HuH-7.5 (cell line): ENCODE data around the gene COPS4.
"Not testable (repeated sequence)": the region's sequence is repeated elsewhere in the genome, so short reads cannot be mapped to it uniquely, and the experiment has no call there.

ENCODE experiments used
- DNase-seq: peaks from one replicate; pipeline ENCODE4 v3.0.0; 2011; ENCODE audit warnings: low spot score

The COPS4 gene

DNA sequence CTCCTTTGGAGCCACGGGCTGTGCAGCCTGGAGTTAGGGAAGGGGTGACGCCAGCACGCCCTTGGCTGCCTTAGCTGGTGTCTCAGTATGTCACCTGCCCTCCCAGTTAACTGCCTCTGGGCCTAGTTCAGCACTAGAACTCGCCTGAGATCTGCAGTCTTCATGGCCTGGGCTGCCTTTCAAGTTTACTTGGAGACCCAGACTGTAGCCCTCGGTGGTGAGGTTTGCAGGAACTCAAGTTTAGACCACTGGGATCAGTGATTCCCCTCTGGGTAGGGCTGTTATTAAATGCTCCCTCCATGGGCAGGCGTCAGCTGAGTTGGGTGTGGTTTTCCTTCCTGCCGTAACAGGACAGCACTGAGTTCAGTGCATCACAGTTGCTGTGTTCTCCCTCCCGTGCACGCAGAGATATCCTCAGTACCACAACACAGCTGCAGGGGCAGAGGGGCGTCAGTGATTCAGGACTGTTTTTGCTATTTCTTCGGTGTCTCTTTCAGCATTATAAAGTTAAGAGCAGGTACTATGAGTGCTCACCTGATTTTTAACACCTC is 49.0 kb downstream of the COPS4 start:
- no peak for DNase-seq

DNA sequence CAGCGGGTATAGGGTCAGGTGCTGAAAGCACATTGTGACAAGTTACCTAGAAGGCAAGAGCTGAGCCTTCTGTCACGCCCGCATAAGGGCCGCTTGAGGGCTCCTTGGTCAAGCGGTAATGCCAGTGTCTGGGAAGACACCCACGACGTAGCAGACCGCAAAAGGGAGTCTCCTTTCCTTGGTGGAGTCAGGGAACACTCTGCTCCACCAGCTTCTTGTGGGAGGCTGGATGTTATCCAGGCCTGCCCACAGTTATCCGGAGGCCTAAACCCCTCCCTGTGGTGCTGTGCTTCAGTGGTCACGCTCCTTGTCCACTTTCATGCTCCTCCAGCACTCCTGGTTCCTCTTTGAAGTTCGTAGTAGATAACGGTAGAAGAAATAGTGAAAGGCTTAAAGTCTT is 50.0 kb downstream of the COPS4 start:
- DNase-seq = not testable (repeated sequence)

- no peak for DNase-seq
These were observed 54.6 kb downstream of the COPS4 start for GRCh38 chr4:83089410-83090157.

DNA sequence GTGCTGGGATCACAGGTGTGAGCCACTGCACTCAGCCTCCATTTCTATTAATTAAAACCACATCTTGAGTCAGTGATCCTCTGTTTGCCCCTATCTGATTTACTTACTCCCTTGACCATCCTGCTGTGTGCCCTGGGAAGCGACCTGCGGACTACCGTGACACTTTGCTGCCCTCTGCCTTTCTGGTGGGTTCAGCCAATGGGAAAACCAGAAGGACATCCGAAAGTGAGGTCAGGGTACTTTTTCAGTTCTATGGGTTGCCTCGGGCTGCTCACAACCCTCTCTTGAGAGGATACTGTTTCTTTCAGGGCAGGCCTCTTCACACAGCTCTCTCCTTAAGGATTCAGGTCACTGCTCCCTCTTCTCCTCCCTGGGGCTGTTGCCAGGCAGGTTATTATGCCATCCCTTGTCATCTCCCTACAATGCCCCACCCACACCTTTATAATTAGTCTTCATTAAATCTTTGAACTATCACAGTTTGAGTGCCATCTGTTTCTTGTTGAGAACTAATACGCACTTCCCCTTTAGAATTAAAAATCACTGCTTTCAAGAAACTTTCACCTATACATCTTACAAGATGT is 58.2 kb downstream of the COPS4 start:
- no peak for DNase-seq

- no peak for DNase-seq
These were observed 61.4 kb downstream of the COPS4 start for GRCh38 chr4:83096397-83096796.

DNA sequence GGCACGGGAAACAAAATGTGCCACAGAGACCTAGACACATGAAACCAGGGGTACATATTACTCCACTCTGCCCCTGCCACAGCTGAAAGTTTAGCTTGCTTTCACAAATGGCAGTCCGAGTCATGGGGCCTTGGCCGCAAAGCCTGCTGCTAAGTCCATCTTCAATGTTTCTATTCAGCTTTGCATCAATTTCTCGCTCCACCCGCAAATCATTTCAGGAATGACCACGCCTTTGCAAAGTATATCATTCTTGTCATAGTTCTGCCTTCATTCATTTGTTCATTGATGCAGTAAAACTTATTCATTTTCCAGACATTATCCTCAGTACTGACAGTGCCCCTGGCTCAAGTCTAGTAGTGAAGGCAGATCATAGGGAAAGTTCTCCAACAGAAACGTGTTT is 70.0 kb downstream of the COPS4 start:
- DNase-seq = no peak

- no peak for DNase-seq
These were observed 72.6 kb downstream of the COPS4 start for GRCh38 chr4:83107631-83108030.

GRCh38 chr4:83108101-83108861 is 73.3 kb downstream of the COPS4 start:
- no peak for DNase-seq

GRCh38 chr4:83109480-83110222 is 74.7 kb downstream of the COPS4 start:
- DNase-seq = peak; percentile 25

GRCh38 chr4:83110223-83110945 is 75.4 kb downstream of the COPS4 start:
- peak; percentile 61 for DNase-seq

- no peak for DNase-seq
These were observed 76.2 kb downstream of the COPS4 start for GRCh38 chr4:83110970-83111750.

- not testable (repeated sequence) for DNase-seq
These were observed 76.8 kb downstream of the COPS4 start for GRCh38 chr4:83111751-83112141.

GRCh38 chr4:83112231-83112630 is 77.2 kb downstream of the COPS4 start:
- DNase-seq = no peak

GRCh38 chr4:83112678-83113428 is 77.9 kb downstream of the COPS4 start:
- DNase-seq = no peak

- no peak for DNase-seq
These were observed 78.4 kb downstream of the COPS4 start for GRCh38 chr4:83113429-83113786.

DNA sequence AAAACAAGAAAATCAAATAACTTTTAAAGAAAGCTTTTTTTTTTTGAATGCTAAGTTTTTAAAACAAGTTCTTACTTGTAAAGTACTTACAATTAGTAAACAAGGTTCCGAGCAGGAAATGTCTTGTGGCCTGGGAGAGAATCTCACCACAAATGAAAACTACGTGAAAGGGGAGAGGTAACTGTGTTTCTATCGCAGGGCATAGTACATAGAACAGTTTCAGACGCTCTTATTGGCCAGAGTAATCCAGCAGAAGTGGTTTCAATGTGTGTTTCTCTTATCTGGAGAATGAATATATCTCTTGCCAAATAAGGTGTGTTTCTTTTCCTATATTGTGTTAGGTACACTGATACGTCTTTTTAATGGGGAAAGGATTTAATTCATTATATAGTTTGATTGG is 79.6 kb downstream of the COPS4 start, which contains the start of gene PLAC8:
Gene PLAC8, minus strand, starts transcription at position 154 of the 400 bp plus-strand sequence. CDS start 6,808 bp downstream, outside the sequence.
- DNase-seq = no peak

DNA sequence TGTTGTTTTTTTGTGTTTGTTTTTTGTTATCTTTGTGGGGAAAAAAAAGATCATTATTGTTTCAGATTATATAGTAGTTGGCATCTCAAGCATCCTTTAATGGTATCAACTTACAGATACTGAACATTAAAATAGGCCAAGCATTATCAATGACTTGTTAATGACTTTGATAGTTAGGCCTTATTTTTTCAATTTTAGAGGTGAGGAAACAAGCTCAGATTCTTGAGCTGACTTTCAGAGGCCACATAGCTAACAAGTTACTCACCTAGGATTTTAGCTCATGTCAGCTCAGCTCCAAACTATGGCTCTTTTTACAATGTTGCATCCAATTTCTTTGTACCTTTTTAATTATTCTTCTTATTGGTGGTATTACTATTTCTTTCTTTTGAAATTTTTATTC is 80.0 kb downstream of the COPS4 start:
- no peak for DNase-seq

DNA sequence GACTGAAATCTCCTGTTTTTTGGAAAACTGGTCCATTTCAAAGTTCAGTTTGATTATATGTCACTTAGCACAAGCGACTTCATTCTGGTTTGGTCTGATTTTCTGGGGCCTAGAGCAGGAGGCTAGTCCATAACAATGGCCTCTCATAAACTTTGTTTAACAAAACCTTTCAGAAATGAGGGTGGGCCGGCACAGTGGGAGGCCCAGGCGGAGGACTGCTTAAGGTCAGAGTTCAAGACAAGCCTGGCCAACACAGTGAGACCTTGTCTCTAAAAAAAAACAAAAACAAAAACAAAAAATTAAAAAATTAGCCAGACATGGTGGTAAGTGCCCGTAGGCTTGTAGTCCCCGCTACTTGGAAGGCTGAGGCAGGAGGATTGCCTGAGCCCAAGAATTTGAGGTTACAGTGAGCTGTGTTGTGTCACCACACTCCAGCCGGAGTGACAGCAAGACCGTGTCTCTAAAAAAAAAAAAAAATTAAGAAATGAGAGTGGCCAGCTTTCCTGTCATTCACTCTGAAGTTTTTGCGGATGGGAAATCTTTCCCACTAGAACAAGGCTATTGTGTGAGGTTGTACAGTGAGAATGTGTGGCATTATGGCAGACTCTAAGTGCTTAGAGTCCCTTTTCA is 80.8 kb downstream of the COPS4 start:
- DNase-seq = no peak

DNA sequence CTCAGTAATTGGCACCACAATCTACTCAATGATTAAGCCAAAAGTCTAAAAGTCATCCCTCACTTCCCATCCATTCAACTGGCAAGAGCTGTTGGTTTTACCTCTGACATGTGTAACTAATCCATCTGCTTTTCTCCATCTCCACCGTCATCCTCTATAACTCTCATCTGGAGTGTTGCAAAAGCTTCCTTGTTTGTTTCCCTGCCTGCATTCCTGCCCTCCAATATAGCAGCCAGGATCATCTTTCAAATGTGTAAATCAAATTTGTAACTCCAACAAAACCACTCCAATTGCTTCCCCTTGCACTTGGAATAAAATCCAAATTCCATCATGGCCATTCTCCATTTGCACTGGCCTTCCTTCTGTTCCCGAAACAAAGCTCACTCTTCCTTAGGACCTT is 83.9 kb downstream of the COPS4 start:
- DNase-seq = no peak
